Measurements from ENCODE around the gene KRTAP5-6.

KRTAP5-6 gene

DNA sequence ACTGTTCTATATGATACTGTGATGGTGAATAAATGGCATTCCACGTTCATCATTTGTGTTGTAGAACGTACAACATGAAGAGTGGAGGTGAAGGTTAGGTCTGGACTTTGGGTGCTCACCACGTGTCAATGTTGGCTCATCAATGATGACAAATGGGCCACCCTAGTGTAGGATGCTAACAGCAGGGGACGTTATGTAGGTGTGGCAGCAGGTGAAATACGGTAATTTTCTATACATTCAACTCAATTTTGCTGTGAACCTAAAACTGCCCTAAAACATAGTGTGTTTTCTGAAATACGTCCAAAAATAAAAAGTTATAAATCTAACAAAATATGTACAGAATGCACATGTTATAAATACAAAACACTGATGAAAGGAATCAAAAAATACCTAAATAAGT is 6.2 kb downstream of the KRTAP5-6 start:
- DNase-seq, result no peak

DNA sequence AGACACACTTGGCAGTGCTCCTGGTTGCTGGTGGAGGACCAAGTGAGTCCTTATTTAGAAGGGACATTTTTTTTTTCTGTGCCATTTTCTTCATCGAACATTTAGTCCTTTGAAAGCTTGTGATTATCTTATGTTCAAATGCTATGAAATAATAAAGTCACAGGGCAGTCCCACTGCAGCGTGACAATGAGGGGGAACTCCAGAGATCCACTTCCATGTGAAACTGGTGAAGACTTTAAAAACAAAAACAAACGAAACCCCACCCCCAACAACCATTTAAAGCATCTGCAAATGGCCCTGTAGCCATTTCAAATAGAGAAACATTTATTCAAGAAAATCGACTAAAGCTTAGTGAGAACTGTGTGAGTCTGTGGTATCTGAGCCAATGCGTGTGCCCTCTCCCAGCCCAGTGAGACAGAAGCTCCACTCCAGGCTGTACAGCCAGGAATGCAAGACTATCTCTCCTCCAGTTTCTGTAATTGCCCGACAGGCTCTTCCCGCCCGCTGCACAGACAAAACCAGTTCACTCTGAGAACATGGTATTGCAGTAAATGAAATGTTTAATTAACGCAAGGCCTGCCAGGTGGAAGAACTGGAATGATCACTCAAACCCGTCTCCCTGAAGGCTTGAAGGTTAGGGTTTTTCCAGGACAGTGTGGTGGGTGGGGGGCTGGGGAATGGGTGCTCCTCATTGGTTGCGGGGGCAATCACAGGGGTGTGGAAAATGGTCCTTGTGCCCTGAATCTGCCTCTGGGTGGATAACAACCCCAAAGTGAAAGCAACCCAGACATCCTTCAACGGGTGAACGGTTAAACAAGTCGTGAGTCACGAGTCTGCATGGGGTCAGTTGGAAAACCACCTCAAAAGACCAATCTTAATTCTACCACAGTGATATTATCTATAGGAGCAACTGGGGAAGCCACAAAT is 8.4 kb downstream of the KRTAP5-6 start:
- DNase-seq, result no peak

DNA sequence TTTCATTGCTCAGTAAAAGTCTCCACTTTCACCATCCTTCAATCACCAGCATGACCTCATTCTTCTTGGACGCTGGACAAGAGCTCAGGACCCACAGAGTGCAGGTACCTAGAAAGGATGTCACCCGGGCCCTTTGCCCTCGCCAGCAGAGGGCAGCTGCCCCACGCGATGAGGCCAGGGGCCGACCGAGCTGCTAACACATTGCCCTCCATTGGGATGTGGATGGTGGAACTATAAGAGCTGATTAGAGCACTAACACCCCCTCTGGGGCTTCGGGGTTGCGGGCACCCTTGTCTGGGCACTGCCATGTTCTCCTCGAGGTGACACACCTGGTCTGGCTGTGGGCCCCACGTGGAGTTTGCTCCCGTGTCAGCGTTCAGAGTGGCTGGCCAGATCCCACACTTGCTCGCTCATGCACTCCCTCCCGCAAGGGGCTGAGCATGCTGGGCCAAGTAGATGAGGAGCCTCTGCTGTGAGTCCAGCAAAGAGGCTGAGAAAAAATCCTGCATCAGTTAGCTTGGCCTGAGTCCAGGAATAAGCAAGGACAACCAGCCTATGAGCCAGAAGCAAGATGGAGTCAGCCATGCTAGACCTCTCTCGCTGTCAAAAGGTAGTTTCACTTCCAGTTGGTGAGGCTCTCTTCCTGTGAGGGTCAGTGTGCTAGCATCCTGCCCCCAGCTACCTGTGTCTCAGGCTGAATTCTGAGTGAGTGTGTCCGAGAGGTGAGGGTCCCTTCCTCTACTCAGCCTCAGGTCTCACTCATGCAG is 9.8 kb downstream of the KRTAP5-6 start:
- peak; percentile 37 for DNase-seq

DNA sequence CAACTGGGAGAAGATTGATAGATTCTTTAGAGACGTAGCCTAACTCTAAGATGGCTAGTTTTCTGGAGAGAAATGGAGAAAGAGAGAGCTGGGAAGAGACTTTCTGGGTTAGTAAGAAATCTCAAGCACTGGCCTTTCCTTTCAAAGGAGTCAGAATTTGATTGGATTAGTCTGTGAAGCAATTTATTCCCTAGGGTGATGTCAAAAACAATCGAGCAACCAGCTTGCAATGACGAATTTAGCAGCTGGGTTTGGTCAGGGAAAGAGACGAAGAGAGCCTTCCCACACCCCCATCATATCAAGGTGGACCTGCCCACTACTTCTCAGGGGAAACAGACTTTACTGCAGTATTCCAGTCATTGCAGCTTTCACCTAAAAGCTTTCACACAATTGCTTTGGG is 10.8 kb downstream of the KRTAP5-6 start:
- DNase-seq, result no peak

DNA sequence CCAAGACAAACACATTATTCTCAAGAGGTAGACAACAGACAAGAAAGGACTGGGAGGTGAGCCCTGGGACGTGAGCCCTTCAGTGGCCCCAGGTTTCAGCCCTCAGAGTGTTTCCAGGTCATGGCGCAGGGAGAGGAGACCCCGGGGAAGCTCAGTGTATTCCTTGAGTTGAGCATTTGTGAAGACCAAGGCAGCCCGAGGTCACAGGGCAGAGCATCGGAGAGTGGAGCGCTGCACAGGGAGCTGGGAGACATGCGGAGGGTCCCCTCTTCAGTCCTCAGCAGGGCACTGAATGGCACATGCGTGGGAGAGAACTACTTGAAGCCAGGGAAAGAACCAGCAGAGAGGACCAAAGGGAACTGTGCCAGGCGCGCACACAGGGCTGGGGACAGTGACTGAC is 11.7 kb downstream of the KRTAP5-6 start:
- no peak for DNase-seq

DNA sequence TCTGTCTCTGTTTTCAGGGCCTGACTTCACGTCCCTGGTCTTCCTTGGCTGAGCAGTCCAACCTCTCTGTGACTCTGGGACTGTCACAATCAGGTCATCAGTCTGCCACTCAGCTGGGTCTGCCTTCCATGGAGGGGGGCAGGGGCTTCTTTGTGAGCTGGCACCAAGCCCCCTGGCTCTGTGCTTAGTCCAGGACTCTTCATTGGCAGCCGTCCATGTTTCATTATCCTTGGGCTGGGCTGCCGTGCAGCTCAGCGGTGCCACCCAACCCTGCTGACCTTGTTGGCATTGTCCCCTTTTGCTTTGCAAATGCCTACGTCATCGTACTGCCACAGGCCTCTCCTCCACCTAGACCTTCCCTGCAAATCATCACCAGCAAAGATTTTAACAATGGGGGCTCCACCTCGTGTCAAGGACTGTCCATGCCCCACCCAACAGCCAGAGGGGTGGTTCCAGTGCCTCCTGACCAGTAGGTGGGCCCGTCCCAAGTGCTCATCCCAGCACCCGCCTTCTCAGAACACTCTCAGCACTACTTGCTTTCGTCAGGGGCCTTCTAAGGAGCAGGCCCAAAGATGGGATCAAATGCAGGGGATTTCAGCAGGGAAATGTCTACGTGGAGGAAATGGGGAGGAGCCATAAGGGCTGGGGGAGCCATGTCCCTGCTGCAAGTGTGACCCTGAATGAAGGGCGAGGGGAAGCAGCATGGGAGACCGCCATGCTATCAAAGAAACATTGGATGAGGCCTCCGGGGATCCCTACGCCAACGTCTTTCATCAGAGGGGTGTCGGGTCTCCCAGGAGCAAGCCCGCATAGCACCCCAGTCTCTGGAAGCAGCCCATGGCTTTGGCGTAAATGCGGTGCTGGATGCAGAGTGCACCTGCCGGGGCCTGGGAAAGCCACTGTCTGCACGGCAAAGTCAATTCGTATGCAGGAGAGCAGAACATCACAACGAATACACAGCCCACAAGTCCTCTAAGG is 18.2 kb downstream of the KRTAP5-6 start:
- DNase-seq, result no peak

DNA sequence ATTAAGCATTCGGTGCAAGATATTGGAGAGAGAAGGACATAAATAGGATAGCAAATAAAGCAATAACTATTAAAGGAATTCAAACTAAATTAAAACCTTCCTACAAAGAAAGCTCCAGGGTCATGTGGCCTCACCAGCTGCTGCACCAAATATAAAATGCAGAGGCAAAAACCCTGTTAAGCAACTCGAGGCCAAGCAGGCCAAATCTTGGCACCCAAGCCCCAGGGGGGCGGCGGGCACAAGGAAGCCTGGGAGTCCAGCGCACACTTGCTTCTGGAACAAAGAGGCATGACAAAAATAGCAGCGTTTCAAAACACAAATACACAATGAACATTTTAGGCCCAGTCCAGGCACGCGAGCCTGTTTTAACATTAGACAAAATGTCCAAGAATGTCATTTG is 20.8 kb downstream of the KRTAP5-6 start:
- no peak for DNase-seq

DNA sequence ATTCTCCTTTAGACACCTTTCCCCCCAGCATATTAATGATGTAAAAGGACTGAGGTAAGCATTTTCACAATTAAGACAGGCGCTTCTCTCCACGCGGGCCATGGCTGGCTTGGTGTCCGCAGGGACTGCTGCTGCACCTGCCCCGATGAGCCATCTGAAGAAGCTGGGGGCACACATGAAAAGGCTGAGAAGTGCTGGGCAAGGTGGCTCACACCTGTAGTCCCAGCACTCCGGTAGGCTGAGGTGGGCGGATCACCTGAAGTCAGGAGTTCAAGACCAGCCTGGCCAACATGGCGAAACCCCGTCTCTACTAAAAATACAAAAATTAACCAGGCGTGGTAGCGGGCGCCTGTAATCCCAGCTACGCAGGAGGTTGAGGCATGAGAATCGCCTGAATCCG is 21.3 kb downstream of the KRTAP5-6 start:
- no peak for DNase-seq

DNA sequence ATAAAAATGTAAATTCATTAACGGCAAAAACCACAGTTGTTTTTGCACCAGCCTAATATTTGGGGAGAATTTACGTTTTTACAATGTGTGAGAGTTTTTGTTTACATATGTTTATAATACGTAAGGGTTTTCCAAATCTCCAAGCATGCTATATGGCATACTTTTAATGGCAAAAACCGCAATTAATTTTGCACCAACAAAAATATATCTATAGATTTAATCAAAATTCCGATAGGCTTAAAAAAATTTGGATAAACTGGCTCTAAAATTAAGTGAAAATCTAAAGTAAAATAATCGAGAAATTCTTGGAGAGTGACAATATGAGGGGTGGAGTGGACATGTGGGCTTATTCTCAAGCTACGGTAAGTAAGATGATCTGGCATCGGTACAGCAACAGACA is 22.8 kb downstream of the KRTAP5-6 start:
- no peak for DNase-seq

DNA sequence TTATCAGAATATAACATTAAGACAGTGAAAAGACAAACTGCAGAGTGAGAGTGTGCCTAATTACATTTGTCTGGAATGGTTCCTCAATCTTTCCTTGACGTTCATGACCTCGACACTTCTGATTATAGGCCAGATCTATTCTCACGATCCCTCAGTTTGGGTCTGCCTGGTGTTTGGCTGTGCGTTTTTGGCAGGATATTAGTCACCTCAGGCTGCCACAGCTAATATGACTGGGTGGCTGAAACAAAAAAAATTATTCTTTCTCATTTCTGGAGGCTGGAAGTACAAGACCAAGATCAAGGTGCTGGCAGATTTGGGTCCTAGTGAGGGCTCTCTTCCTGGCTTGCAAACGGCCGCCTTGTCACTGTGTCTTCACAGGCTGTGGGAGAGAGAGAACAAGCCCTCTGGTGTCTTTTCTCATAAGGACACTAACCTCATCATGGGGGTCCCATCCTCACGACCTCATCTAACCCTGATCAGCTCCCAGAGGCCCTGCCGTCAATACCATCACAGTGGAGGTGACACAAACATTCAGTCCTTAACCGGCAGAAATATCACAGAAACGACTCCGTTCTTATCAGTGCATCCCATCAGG is 30.2 kb downstream of the KRTAP5-6 start:
- DNase-seq, result no peak

DNA sequence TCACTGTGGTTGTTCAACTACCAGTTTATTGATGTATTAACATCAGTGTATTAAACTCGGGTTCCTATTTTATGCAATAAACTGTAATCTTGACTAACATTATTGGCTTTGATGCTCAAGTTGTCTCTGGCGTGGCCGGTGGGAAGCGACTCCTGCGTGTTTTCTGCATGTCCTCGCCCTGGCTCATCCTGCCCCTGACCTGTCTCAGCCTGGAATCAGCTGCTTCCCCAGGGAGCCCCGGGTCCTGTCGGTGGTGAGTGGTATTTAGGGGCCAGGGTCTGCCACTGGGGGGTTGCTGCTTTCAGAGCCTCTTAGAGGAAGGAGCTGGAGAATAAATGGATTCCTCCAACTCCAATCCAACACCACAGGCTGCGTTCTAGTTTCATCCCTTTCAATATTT is 30.9 kb downstream of the KRTAP5-6 start:
- no peak for DNase-seq

DNA sequence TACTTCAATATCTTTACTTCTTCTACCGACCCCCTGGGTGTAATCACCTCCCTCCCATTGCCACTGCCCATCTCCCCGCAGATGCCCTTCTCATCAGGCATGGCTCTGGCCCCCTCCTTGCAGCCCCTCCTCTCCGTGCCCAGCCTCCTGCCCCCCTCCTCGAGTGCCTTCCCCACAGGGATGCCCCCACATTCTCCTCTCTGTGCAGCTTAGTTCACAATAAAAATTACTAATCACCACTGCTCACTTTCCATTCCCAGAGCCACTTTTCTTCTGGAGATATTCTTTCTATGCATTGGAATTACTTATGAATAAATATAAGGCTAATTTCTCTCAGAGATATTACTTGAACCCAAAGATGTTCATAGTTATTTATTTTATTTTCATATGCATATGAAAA is 31.3 kb downstream of the KRTAP5-6 start:
- no peak for DNase-seq

DNA sequence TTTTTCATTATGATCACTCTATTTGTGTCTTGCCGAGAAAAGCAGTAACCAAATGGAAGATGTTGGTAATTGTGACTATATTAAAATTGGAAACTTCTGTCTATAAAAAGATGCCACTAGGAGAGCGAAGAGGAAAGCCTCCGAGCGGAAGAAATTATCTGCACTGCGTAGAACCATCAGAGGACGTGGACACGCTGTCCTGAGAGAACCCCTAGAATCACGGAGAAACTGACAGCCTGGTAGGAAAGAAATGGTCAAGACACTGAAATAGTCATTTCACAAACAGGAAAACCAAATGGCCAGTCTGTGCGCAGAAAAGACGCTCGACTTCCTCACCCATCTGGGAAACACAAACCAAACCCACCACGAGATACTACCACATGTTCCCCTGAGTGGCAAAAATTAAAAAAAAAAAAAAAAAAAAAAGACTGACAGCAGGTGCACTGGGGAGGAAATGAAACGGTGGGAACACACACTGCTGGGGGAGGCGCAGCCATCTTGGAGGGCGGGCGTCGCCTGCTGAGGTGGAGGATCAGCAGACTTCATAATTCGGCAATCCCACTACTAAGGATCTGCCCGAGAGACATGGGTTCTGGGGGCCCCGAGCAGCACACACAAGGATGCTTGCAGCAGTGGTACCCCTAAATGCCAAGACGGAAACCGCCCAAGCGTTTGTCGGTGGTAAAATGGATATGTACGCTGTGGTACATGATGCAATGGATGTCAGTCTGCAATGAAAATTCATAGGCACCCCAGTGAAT is 32.1 kb downstream of the KRTAP5-6 start:
- no peak for DNase-seq

DNA sequence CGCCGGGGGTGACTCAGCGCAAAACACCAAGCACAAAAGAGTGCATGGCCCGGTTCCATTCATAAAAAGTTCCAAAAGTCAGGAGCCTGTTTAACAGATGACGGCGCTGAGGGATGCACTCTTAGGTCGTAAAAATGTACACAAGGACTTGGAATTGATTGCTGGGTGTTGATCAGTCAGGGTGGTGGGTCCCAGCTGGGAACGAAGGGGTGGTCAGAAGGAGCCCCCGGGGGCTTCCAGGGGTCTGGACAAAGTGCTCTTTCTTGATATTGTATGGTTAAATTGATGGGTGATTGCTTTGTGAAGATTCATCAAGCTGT is 32.7 kb downstream of the KRTAP5-6 start:
- DNase-seq, result no peak

DNA sequence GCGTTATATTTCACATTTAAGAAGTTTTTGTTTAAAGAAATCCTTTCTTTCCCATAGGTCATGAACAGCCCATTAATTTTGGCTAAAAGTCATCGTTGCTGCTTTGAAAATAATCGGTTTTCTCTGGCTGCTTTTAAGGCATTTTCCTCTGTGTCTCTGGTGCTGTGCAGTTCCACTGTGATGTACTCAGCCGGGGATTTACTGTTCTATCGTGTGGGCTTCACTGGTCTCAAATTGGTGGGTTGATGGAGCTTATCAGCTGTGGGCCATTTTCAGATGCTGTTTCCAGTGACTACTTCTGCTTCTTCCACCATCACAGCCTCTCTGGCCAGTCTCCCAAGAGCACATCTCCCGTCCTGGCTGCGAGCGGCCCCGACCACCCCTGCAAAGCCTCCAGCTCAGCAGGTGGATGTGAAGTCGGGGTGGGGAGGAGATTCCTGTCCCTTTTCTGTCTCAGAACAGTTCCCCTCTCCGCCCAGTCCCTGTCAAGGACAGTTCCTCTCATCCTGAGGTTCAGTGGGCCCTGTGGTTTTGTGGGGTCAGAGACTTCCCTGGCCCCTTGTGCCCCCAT is 33.1 kb downstream of the KRTAP5-6 start:
- no peak for DNase-seq

DNA sequence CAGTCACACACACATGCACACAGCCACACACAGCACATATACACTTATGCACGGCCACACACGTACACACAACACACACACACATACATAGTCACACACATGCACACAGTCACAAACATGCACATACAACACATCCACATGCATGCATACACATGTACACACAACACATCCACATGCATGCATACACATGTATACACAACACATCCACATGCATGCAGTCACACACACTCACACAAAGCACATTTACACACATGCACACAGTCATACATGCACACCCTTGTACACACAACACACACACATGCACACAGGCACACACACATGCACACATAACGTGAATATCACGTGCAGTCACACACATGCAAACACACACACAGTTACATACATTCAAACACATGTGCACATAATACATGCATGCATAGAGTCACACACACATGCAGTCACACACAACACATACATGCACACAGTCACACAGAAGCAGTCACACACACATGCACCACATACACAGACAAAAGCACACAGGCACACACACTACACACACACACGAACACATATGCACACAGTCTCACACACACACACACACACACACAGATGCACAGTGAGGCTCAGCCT is 34.6 kb downstream of the KRTAP5-6 start:
- no peak for DNase-seq

DNA sequence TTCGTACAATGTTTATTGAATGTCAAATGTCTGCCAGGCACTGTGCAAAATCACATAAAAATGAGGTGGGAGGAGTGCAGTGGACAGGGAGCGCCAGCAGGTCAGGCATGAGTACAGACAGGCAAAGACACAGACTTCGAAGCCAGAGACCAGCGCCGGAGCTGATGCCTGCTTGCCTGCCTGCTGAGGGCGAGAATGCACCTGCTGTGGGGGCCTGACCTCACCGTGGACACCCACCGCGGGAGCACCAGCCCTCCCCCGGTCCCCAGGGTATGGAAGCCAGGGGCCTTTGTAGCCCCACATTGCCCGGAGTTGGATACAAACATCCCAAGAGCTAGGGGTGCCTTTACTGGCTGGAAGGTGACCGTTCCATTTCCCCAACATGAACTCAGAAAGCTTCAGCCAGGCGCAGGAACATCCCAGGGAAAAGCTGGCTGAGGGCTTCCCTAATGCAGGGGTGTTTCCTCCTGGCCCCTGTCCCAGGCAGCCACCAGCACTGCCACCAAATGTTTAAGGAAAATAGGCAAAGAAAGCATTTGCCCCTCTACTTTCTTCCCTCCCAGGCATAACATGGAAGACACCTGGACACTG is 35.5 kb downstream of the KRTAP5-6 start:
- no peak for DNase-seq

DNA sequence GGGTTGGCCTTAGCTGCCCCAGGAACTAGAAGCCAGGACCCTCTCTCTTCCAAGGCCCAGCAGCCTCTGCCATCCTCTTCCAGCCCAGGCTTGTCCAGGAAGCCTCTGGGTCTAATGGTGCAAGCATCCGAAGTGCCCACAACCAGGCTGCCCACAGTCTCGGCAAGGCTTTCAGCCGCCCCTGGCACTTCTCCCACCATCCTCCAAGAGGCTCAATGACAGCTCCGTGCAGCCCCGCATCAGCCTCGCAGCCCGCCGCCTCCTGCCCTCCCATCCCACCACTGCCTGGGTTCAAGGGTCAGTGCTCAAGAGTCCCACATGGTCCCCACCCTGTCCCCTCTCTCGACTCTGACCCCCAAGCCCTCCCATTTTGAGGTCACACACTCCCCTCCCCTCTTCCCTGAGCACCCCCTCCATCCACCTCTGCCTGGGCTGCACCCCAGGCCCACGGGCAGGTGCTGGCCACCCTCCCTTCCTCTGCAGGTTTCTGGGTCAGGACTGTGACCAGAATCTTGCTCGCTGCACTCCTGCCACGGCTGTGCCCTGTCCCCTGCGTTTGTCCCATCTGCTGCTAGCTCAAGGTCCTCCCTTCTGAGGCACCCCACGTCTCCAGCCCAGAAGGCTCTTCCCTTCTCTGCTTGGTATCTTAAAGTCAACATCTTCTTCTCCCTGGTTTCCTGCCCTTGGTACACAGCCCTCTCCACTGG is 36.2 kb downstream of the KRTAP5-6 start:
- no peak for DNase-seq

DNA sequence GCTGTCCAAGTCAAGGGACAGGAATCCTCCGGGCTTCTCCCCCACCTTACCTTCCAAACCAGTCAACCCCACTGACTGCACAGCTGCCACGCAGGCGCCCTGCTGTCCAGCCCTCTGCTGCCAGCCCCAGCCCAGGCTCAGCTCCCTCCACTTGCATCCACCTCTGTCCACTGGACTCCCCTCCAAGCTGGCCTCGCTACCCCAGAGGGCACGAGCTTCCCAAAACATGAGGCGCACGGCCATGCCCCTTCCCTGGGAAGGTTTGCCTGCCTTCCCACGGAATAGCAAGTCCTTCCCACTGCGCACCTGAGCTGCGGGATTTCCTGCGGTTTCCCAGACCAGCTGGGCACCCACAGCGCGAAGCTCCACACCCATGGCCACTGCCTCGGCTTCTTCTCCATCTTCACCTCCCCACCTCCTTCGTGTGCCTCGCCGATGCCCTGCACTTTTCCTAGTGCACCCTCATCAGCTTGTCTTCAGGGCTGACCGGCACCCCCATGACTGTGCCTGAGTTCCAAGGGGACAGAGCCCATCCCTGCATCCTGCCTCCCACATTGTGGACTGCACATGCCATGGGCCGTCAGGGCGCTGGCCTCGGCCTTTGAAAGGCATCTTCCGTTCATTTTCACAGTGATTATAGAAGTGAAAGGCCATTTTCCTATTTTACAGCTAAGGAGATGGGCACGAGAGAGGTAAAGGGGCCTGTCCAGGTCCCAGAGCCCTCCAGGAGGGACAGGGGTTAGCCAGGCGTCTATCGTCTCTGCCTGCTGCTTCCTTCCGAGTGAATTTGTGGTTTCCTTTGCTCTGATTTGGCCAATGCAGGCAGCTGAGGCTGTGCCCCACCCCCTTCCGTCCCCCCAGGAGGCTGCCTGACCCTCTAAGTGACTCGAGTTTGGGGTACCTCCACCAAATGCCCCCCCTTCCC is 37.0 kb downstream of the KRTAP5-6 start:
- no peak for DNase-seq
